Keratinocyte (primary cell): ENCODE data around the gene LDLRAD4. TPM values are rescaled to one million over a fixed set of nuclear protein-coding genes. Genes with fewer than 3 reads are reported as not detected.

Experiments used
- DNase-seq: peaks from one replicate; pipeline ENCODE4 v3.0.0-alpha.2; 2011; ENCODE audit warnings: low read depth, missing footprints, low spot score
- FAIRE-seq: peaks from 2 replicates; lab custom pipeline; 2011; peaks lifted over from hg19 to GRCh38; lab: Jason Lieb, UNC
- H2AFZ ChIP-seq: 2 replicates; pipeline ENCODE4 v1.6.0; 2012; ENCODE audit warnings: low read length, control low read depth, inconsistent platforms; ENCODE audit not compliant: control insufficient read depth
- H3K27ac ChIP-seq: 2 replicates; pipeline ENCODE4 v1.5.1; 2011; ENCODE audit warnings: low read length; ENCODE audit not compliant: control insufficient read depth, insufficient read depth
- H3K27me3 ChIP-seq: 3 replicates; pipeline ENCODE4 v1.6.0; 2011; ENCODE audit warnings: low read length; ENCODE audit not compliant: control insufficient read depth, insufficient read depth; ENCODE audit errors: extremely low read depth
- H3K36me3 ChIP-seq, 2 experiments: 2 replicates in 1 of 2; 3 replicates in 1 of 2; pipeline ENCODE4 v1.5.1; 2011; ENCODE audit warnings: low read length in 2 of 2, mild to moderate bottlenecking in 1 of 2; ENCODE audit not compliant: control insufficient read depth in 2 of 2, insufficient read depth in 2 of 2; ENCODE audit errors: extremely low read depth in 1 of 2
- H3K4me1 ChIP-seq: 3 replicates; pipeline ENCODE4 v1.5.1; 2011; ENCODE audit warnings: low read length; ENCODE audit not compliant: control insufficient read depth, insufficient read depth; ENCODE audit errors: extremely low read depth
- H3K4me2 ChIP-seq: 3 replicates; pipeline ENCODE4 v1.6.0; 2011; ENCODE audit warnings: low read depth, low read length; ENCODE audit not compliant: control insufficient read depth, insufficient read depth; ENCODE audit errors: extremely low read depth
- H3K4me3 ChIP-seq, 3 experiments: fragments of 200-600 bp in 1 of 3; sonication (generic) in 1 of 3; 2 replicates in 2 of 3; 3 replicates in 1 of 3; pipeline ENCODE4 v1.5.1; 2011 to 2016; ENCODE audit warnings: low read length in 3 of 3, mild to moderate bottlenecking in 3 of 3, control low read depth in 2 of 3, inconsistent platforms in 1 of 3, low read depth in 1 of 3, mixed read lengths in 1 of 3, mixed run types in 1 of 3, moderate library complexity in 1 of 3; ENCODE audit not compliant: control insufficient read depth in 2 of 3, insufficient read depth in 2 of 3; ENCODE audit errors: extremely low read depth in 1 of 3
- H3K79me2 ChIP-seq: 2 replicates; pipeline ENCODE4 v1.6.0; 2012; ENCODE audit warnings: low read length; ENCODE audit not compliant: control insufficient read depth, insufficient read depth
- H3K9ac ChIP-seq: 3 replicates; pipeline ENCODE4 v1.6.0; 2011; ENCODE audit warnings: low read length; ENCODE audit not compliant: control insufficient read depth, insufficient read depth; ENCODE audit errors: extremely low read depth
- H3K9me1 ChIP-seq: 3 replicates; pipeline ENCODE4 v1.6.0; 2011; ENCODE audit warnings: low read length; ENCODE audit not compliant: control insufficient read depth, insufficient read depth; ENCODE audit errors: extremely low read depth
- H3K9me3 ChIP-seq: 2 replicates; pipeline ENCODE4 v1.5.1; 2012; ENCODE audit warnings: low read depth, low read length; ENCODE audit not compliant: control insufficient read depth
- H4K20me1 ChIP-seq: 3 replicates; pipeline ENCODE4 v1.6.0; 2011; ENCODE audit warnings: low read length; ENCODE audit not compliant: control insufficient read depth, insufficient read depth; ENCODE audit errors: extremely low read depth
- CTCF ChIP-seq, 3 experiments: IDR thresholded peaks in 1 of 3; conservative IDR thresholded peaks in 1 of 3; optimal IDR thresholded peaks in 1 of 3; 2 replicates in 2 of 3; 3 replicates in 1 of 3; pipeline versions ENCODE3 to v1.5.1; 2011; ENCODE audit warnings: low read length in 3 of 3, mild to moderate bottlenecking in 3 of 3, moderate library complexity in 2 of 3, control low read depth in 1 of 3, inconsistent platforms in 1 of 3; ENCODE audit not compliant: insufficient read depth in 2 of 3; ENCODE audit errors: extremely low read depth in 1 of 3
- EZH2 ChIP-seq: IDR thresholded peaks from one replicate; pipeline ENCODE4 v1.6.1; 2012; ENCODE audit warnings: inconsistent platforms, mild to moderate bottlenecking, low read length, moderate library complexity
- dilution Hi-C: fragments of 300-500 bp; cut with MboI; formaldehyde crosslinking; loops from one replicate; pipeline ENCODE4 v1.7.0; 2020; ENCODE audit warnings: low sequenced_read_pairs; ENCODE audit not compliant: extremely low pct_ligation_motif_present
- polyA plus RNA-seq, 5 experiments: library from polyadenylated mRNA; depleted of rRNA in 3 of 5; stranded (reverse) in 3 of 5; stranded (forward) in 1 of 5; unstranded in 1 of 5; fragments of >200 nt; gene quantifications; 1 replicate in 1 of 5; 2 replicates in 3 of 5; 3 replicates in 1 of 5; pipeline versions ENCODE4 v1.2.1 to v1.2.3, GENCODE V29; 2011 to 2012; ENCODE audit warnings: missing spikeins in 2 of 5, low read depth in 1 of 5, low replicate concordance in 1 of 5

Gene LDLRAD4
- polyA plus RNA-seq, 1 donor (not counting 4 experiments of a cell fraction or from before 2014, with no cell fraction given): not detected

- Histone ChIP-seq H3K27ac (no peak overlapping the region), H3K36me3 (no peaks in the 10 kb centered on the region), H3K4me2 (no peak overlapping the region), H3K4me3 (no peak overlapping the region), H4K20me1 (no peaks in the 10 kb centered on the region), H3K9me1 (no peaks in the 10 kb centered on the region), H3K9ac (no peak overlapping the region), H3K27me3 (no peaks in the 10 kb centered on the region), H2AFZ (no peak overlapping the region), H3K79me2 (no peaks in the 10 kb centered on the region), H3K9me3 (peaks cover 3% of the 10 kb centered on the region), H3K4me1 (no peaks in the 10 kb centered on the region)
- no peak for FAIRE-seq
- TF ChIP-seq CTCF (optimal IDR thresholded peaks at IDR 0.05 in 1 of 3, IDR thresholded peaks at IDR 0.05 in 1 of 3, conservative IDR thresholded peaks at IDR 0.05 in 1 of 3; ENCODE audit: extremely low read depth in 1 of 3, insufficient read depth in 2 of 3, low read length in 3 of 3): no peak
- no peak for TF ChIP-seq EZH2
- DNase-seq: no peak
- dilution Hi-C loops: no loop called here
Measured at GRCh38 chr18:13453714-13454113, 235.2 kb downstream of the LDLRAD4 start.

GRCh38 chr18:13454363-13455150, 236.0 kb downstream of the LDLRAD4 start:
- no peaks in the 10 kb centered on the region for H3K4me1 ChIP-seq
- no peaks in the 10 kb centered on the region for H3K36me3 ChIP-seq
- DNase-seq (no peak), FAIRE-seq (no peak)
- H3K9me1 ChIP-seq: no peaks in the 10 kb centered on the region
- H3K9me3 ChIP-seq: peaks cover 3% of the 10 kb centered on the region
- H4K20me1 ChIP-seq: no peaks in the 10 kb centered on the region
- dilution Hi-C loops: no loop called here
- H3K4me2 ChIP-seq: no peak overlapping the region
- H2AFZ ChIP-seq: no peak overlapping the region
- no peak overlapping the region for H3K4me3 ChIP-seq
- TF ChIP-seq EZH2 (no peak), CTCF (optimal IDR thresholded peaks at IDR 0.05 in 1 of 3, IDR thresholded peaks at IDR 0.05 in 1 of 3, conservative IDR thresholded peaks at IDR 0.05 in 1 of 3; ENCODE audit: extremely low read depth in 1 of 3, insufficient read depth in 2 of 3, low read length in 3 of 3) (no peak)
- no peak overlapping the region for H3K9ac ChIP-seq
- no peak overlapping the region for H3K27ac ChIP-seq
- H3K27me3 ChIP-seq: no peaks in the 10 kb centered on the region
- H3K79me2 ChIP-seq: no peaks in the 10 kb centered on the region
